Measurements from ENCODE around the gene ACP7.

The ACP7 gene

GRCh38 chr19:39146091-39146490 is 61.9 kb downstream of the ACP7 start:
- TF ChIP-seq CTCF (IDR thresholded peaks at IDR 0.05; ENCODE audit: borderline replicate concordance, control extremely low read depth, extremely low read depth, insufficient read depth, missing control alignments): no peak

GRCh38 chr19:39146686-39147450 is 62.7 kb downstream of the ACP7 start:
- TF ChIP-seq CTCF (IDR thresholded peaks at IDR 0.05; ENCODE audit: borderline replicate concordance, control extremely low read depth, extremely low read depth, insufficient read depth, missing control alignments): no peak
- in situ Hi-C loops (cut with MboI; ENCODE audit: low sequenced_read_pairs, unreplicated experiment): no loop called here
- DNase-seq (ENCODE audit: low spot score): no peak

More at GRCh38 chr19:39146091-39146490, 61.9 kb downstream of the ACP7 start:
- in situ Hi-C loops (cut with MboI; ENCODE audit: low sequenced_read_pairs, unreplicated experiment): no loop called here
- DNase-seq (ENCODE audit: low spot score): no peak

- DNase-seq (ENCODE audit: low spot score): no peak
- no peak for TF ChIP-seq CTCF (IDR thresholded peaks at IDR 0.05; ENCODE audit: borderline replicate concordance, control extremely low read depth, extremely low read depth, insufficient read depth, missing control alignments)
- in situ Hi-C loops (cut with MboI; ENCODE audit: low sequenced_read_pairs, unreplicated experiment): no loop called here
Observed at GRCh38 chr19:39147480-39147879, 63.3 kb downstream of the ACP7 start.

GRCh38 chr19:39148939-39149529 is 64.9 kb downstream of the ACP7 start:
- DNase-seq (ENCODE audit: low spot score): no peak
- in situ Hi-C loops (cut with MboI; ENCODE audit: low sequenced_read_pairs, unreplicated experiment): no loop called here
- no peak for TF ChIP-seq CTCF (IDR thresholded peaks at IDR 0.05; ENCODE audit: borderline replicate concordance, control extremely low read depth, extremely low read depth, insufficient read depth, missing control alignments)

- no peak for DNase-seq (ENCODE audit: low spot score)
- in situ Hi-C loops (cut with MboI; ENCODE audit: low sequenced_read_pairs, unreplicated experiment): no loop called here
- no peak for TF ChIP-seq CTCF (IDR thresholded peaks at IDR 0.05; ENCODE audit: borderline replicate concordance, control extremely low read depth, extremely low read depth, insufficient read depth, missing control alignments)
Observed at GRCh38 chr19:39150235-39150634, 66.1 kb downstream of the ACP7 start.

- in situ Hi-C loops (cut with MboI; ENCODE audit: low sequenced_read_pairs, unreplicated experiment): no loop called here
- DNase-seq (ENCODE audit: low spot score): no peak
- no peak for TF ChIP-seq CTCF (IDR thresholded peaks at IDR 0.05; ENCODE audit: borderline replicate concordance, control extremely low read depth, extremely low read depth, insufficient read depth, missing control alignments)
Observed at GRCh38 chr19:39150807-39151600, 66.8 kb downstream of the ACP7 start.
